Activated CD4-positive, alpha-beta T cell treated with anti-CD3 and anti-CD28 coated beads, Interleukin-2, amount 50 U/mL, for 1 hour (primary cell): Measurements from ENCODE around the gene F2R.
"Not testable (repeated sequence)": the region's sequence is repeated elsewhere in the genome, so short reads cannot be mapped to it uniquely, and the experiment has no call there.

Experiments
- DNase-seq: peaks from one replicate; pipeline ENCODE4 v3.0.0-alpha.2; 2020

Gene F2R

DNA sequence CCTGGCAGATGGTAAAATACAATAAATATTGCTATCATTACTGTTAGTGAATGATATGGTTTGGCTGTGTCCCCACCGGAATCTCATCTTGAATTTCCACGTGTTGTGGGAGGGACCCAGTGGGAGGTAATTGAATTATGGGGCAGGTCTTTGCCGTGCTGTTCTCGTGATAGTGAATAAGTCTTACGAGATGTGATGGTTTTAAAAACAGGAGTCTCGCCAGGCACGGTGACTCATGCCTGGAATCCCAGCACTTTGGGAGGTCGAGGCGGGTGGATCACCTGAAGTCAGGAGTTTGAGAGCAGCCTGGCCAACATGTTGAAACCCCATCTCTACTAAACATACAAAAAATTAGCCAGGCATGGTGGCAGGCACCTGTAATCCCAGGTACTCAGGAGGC, 45.2 kb downstream of the F2R start:
- not testable (repeated sequence) for DNase-seq

- DNase-seq = no peak
These were observed 46.6 kb downstream of the F2R start for GRCh38 chr5:76762484-76762883.

- DNase-seq = no peak
These were observed 47.2 kb downstream of the F2R start for GRCh38 chr5:76763136-76763535.

- no peak for DNase-seq
These were observed 48.4 kb downstream of the F2R start for GRCh38 chr5:76764374-76764773.

GRCh38 chr5:76765249-76765648, 49.3 kb downstream of the F2R start:
- DNase-seq = no peak

- DNase-seq = no peak
These were observed 50.8 kb downstream of the F2R start for GRCh38 chr5:76766746-76767145.

GRCh38 chr5:76771041-76771440, 55.1 kb downstream of the F2R start:
- DNase-seq = not testable (repeated sequence)

- no peak for DNase-seq
These were observed 55.9 kb downstream of the F2R start for GRCh38 chr5:76771705-76772405.

GRCh38 chr5:76775921-76776320, 60.0 kb downstream of the F2R start:
- no peak for DNase-seq

DNA sequence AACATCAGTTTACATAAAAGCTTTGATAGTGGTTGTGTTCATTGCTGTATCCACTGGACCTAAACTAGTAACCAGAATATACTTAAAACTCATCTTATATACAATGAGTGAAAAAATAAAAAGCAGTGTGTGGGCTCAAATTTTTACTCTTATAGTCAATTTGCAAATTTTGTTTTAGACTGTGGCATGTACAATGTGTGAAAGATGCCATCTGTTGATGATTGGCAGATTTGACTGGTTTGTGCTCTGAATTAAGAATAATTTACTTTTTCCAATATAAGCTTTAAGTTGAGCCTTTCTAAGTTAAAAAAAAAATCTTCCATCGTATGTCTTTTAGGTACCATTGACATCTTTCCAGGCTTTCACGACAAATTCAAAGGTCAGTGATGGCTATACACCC, 60.5 kb downstream of the F2R start:
- DNase-seq = no peak

DNA sequence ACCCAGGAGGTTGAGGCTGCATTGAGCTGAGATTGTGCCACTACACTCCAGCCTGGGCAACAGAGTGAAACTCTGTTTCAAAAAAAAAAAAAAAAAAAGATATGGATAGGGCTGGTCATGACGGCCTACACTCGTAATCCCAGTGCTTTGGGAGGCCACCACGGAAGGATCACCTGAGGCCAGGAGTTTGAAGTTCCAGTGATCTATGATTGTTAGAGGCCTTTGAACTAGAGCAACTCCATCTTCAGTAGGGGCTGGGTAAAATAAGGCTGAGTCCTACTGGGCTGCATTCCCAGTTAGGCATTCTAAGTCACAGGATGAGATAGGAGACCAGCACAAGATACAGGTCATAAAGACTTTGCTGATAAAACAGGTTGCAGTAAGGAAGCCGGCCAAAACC, 64.7 kb downstream of the F2R start:
- not testable (repeated sequence) for DNase-seq

DNA sequence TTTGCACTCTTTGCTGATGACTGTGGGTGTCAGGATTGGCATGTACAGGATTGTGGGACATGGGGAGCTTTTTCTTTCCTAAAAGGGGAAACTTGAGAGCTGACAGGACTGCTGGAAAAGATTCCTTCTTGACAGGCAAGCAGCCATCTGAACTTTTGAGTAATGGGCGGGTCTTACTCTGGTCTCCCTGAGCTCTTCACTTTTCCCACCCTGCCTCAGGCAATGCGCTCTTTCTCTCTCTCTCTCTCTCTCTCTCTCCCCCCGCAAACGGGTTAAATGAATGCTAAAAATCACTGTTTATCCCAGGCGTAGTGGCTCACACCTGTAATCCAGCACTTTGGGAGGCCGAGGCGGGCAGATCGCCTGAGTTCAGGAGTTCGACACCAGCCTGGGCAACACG, 65.8 kb downstream of the F2R start:
- DNase-seq = no peak

DNA sequence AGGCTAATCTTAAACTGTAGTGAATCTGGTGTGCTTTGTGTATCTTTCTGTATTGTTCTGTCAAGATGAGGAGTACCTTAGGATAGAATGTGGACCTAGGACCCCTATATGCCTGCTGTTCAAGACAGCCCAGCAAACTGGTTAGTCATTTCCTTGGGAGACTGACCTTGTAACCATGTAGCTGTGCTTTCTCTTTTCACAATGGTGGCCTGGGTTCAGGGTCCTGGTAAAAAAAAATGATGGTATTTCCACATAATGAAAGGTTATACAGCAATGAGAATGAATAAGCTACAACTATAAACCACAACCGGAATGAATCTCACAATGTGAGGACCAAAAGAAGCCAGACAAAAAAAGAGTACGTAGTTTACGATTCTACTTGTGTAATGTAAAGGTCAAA, 66.5 kb downstream of the F2R start:
- no peak for DNase-seq
